Endothelial cell (in vitro differentiated cells): ENCODE data around the gene SLC22A2. TPM values are rescaled to one million over a fixed set of nuclear protein-coding genes. Genes with fewer than 3 reads are reported as not detected.

Source experiments
- DNase-seq: peaks from one replicate; pipeline ENCODE4 v3.0.0; 2021; ENCODE audit warnings: low spot score
- H3K27ac Mint-ChIP-seq: one replicate; pipeline ENCODE4 v1.8.0; 2021; ENCODE audit warnings: mixed read lengths, inconsistent platforms; ENCODE audit not compliant: unreplicated experiment
- H3K27me3 Mint-ChIP-seq: one replicate; pipeline ENCODE4 v1.8.0; 2021; ENCODE audit warnings: mild to moderate bottlenecking, moderate library complexity, mixed read lengths, inconsistent platforms; ENCODE audit not compliant: unreplicated experiment
- H3K36me3 Mint-ChIP-seq: one replicate; pipeline ENCODE4 v1.8.0; 2021; ENCODE audit warnings: mild to moderate bottlenecking, low read depth, mixed read lengths, inconsistent platforms; ENCODE audit not compliant: unreplicated experiment
- H3K4me1 Mint-ChIP-seq: one replicate; pipeline ENCODE4 v1.8.0; 2021; ENCODE audit warnings: mild to moderate bottlenecking, mixed read lengths, inconsistent platforms; ENCODE audit not compliant: unreplicated experiment
- H3K4me3 Mint-ChIP-seq: one replicate; pipeline ENCODE4 v1.8.0; 2021; ENCODE audit warnings: mild to moderate bottlenecking, mixed read lengths, inconsistent platforms; ENCODE audit not compliant: unreplicated experiment
- H3K9me3 Mint-ChIP-seq: one replicate; pipeline ENCODE4 v1.8.0; 2021; ENCODE audit warnings: mixed read lengths, inconsistent platforms; ENCODE audit not compliant: unreplicated experiment
- CTCF ChIP-seq: fragments of 200-600 bp; sonication (generic); IDR thresholded peaks from one replicate; pipeline ENCODE4 v1.5.0; 2021; ENCODE audit warnings: antibody characterized with exemption; ENCODE audit not compliant: unreplicated experiment
- total RNA-seq: library from RNA; stranded (reverse); fragmentation: NEBNext Ultra II Directional; extraction: Animal tissue kit (Norgen Biotek cat#: 25700); gene quantifications from one replicate; pipeline ENCODE4 v1.2.1, GENCODE V29; 2021; ENCODE audit not compliant: unreplicated experiment

SLC22A2 gene
- total RNA-seq, 1 donor from 2014 or later: not detected

- no peaks in the 10 kb centered on the region for H3K36me3 Mint-ChIP-seq
- H3K4me1 Mint-ChIP-seq: peaks cover 11% of the 10 kb centered on the region
- no peaks in the 10 kb centered on the region for H3K9me3 Mint-ChIP-seq
- H3K4me3 Mint-ChIP-seq: no peak overlapping the region
- H3K27me3 Mint-ChIP-seq: no peaks in the 10 kb centered on the region
- TF ChIP-seq CTCF: no peak
- H3K27ac Mint-ChIP-seq: no peak overlapping the region
- DNase-seq: no peak
These were observed 16.4 kb upstream of the SLC22A2 start for GRCh38 chr6:160274871-160275510.

- Mint-ChIP-seq H3K36me3 (no peaks in the 10 kb centered on the region), H3K9me3 (no peaks in the 10 kb centered on the region), H3K4me3 (no peak overlapping the region), H3K27ac (no peak overlapping the region), H3K4me1 (peaks cover 6% of the 10 kb centered on the region), H3K27me3 (no peaks in the 10 kb centered on the region)
- no peak for DNase-seq
- TF ChIP-seq CTCF: no peak
These were observed 15.1 kb upstream of the SLC22A2 start for GRCh38 chr6:160273750-160274149.

GRCh38 chr6:160273196-160273595 lies 14.6 kb upstream of the SLC22A2 start:
- TF ChIP-seq CTCF: no peak
- H3K36me3 Mint-ChIP-seq: no peaks in the 10 kb centered on the region
- H3K9me3 Mint-ChIP-seq: no peaks in the 10 kb centered on the region
- DNase-seq: no peak
- peaks cover 2% of the 10 kb centered on the region for H3K27me3 Mint-ChIP-seq
- peaks cover under 1% of the 10 kb centered on the region for H3K4me1 Mint-ChIP-seq
- no peak overlapping the region for H3K4me3 Mint-ChIP-seq
- H3K27ac Mint-ChIP-seq: no peak overlapping the region

DNA sequence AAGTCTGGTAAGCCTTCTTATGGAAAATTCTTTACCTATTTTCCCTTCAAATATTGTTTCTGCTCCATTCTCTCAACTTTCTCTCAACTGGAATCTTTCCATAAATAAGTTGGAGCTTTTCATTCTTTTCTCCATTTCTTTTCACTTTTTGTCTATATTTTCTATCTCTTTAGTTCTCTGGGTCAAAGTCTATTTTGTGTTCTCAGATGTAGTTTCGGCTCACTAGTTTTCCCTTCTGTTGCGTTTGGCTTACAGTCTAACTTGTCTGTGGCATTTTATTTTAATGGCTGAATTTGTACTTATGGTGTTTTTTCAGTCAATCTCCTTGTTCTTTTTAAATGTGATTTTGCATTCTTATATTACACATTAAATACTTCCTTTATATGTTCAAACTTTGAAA lies 14.1 kb upstream of the SLC22A2 start:
- Mint-ChIP-seq H3K4me1 (no peaks in the 10 kb centered on the region), H3K36me3 (no peaks in the 10 kb centered on the region), H3K9me3 (no peaks in the 10 kb centered on the region), H3K4me3 (no peak overlapping the region), H3K27ac (no peak overlapping the region), H3K27me3 (peaks cover 2% of the 10 kb centered on the region)
- TF ChIP-seq CTCF: no peak
- no peak for DNase-seq

DNA sequence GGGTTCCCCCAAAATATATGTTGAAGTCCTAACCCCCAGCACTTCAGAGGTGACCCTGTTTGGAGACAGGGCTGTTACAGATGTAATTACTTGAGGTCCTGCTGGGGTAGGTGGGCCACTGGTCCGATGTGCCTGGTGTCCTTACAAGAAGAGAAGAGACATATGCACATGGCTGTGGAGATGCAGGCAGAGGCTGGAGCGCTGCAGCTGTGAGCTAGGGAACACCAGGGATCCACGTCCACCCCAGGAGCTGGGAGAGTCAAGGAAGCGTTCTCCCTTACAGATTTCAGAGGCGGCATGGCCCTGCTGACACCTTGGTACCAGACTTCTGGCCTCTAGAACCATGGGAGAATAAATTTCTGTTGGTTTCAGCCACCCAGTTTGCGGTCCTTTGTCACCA lies 11.7 kb upstream of the SLC22A2 start:
- H3K4me3 Mint-ChIP-seq: no peak overlapping the region
- H3K4me1 Mint-ChIP-seq: no peaks in the 10 kb centered on the region
- TF ChIP-seq CTCF: no peak
- no peak for DNase-seq
- no peaks in the 10 kb centered on the region for H3K36me3 Mint-ChIP-seq
- no peak overlapping the region for H3K27ac Mint-ChIP-seq
- H3K9me3 Mint-ChIP-seq: no peaks in the 10 kb centered on the region
- peaks cover 2% of the 10 kb centered on the region for H3K27me3 Mint-ChIP-seq
